GM23248 (cell line): ENCODE results near the gene SLC25A34.

Source experiments
- EZH2 ChIP-seq: fragments of 200-600 bp; sonication (generic); IDR thresholded peaks from 2 replicates; pipeline ENCODE4 v1.6.1; 2018; ENCODE audit warnings: antibody characterized with exemption, mild to moderate bottlenecking; ENCODE audit not compliant: insufficient read depth, poor library complexity, severe bottlenecking
- EZH2phosphoT487 ChIP-seq: fragments of 200-600 bp; sonication (generic); IDR thresholded peaks from 2 replicates; pipeline ENCODE4 v1.6.1; 2018; ENCODE audit warnings: antibody characterized with exemption, moderate library complexity, mild to moderate bottlenecking, low read depth; ENCODE audit not compliant: insufficient read depth

- TF ChIP-seq EZH2phosphoT487 (no peak), EZH2 (no peak)
Measured at GRCh38 chr1:15768388-15768787, 32.3 kb downstream of the SLC25A34 start.
